ENCODE measurements around the gene DNAJC13. TPM values are rescaled to one million over a fixed set of nuclear protein-coding genes. Genes with fewer than 3 reads are reported as not detected.

Gene DNAJC13
- total and polyA plus RNA-seq, 10 donors = 5.6 to 78.4 (median 51.2) TPM

DNA sequence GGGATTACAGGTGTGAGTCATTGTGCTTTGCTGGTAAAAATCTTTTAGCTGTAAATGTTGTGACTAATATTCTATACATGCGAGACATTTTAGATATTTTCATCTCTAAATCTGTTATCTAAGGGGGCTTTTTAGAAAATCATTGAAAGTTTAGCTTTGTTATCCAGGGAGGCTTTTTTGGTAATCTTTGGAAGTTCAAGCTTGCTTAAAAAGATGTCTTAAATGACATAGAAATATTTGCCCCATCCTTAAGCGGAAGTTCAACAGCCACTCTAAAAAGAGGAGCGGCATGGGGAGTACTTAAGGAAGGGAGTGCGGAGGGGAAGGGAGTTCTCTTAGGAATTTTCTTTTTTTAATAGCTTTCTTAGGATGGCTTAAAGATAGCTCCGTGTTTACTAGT lies 26.1 kb downstream of the DNAJC13 start:
- H3K4me1 ChIP-seq = peaks cover 7 to 93% (median 38%) of the 10 kb centered on the region in 6 donors
- 83 to 90% (median 88%) methylated on average over 5 of the region's 5 CpGs for WGBS, 5 donors
- DNase-seq = no peak
- peak overlapping the region in 1 of 8 donors; percentile 51 for H3K27ac ChIP-seq
- TF ChIP-seq CTCF (IDR thresholded peaks at IDR 0.05 in 8 of 11, conservative IDR thresholded peaks at IDR 0.05 in 3 of 11) = no peak
- TF ChIP-seq POLR2A (IDR thresholded peaks at IDR 0.05) = no peak
- TF ChIP-seq POLR2AphosphoS5 (IDR thresholded peaks at IDR 0.05) = no peak
- H3K27me3 ChIP-seq (replicated peaks in 1 of 7) = no peaks in the 10 kb centered on the region
- H3K36me3 ChIP-seq = peaks cover 0 to 28% (median 0%) of the 10 kb centered on the region in 6 donors
- intact Hi-C loops (cut with DNase I; ENCODE audit: low total_unique reads) = no loop called here
- no peak overlapping the region for H3K4me3 ChIP-seq
- H3K9me3 ChIP-seq = no peaks in the 10 kb centered on the region

GRCh38 chr3:132444383-132444782 lies 27.1 kb downstream of the DNAJC13 start:
- Histone ChIP-seq H3K36me3 (peaks cover 0 to 33% (median 0%) of the 10 kb centered on the region in 6 donors), H3K4me3 (no peak overlapping the region), H3K4me1 (peaks cover 7 to 93% (median 40%) of the 10 kb centered on the region in 6 donors), H3K27me3 (replicated peaks in 1 of 7) (no peaks in the 10 kb centered on the region), H3K27ac (peak overlapping the region in 5 of 8 donors; percentile 8 to 52 (median 32)), H3K9me3 (no peaks in the 10 kb centered on the region)
- DNase-seq = no peak
- TF ChIP-seq POLR2AphosphoS5 (IDR thresholded peaks at IDR 0.05) (no peak), POLR2A (IDR thresholded peaks at IDR 0.05) (no peak), CTCF (IDR thresholded peaks at IDR 0.05 in 8 of 11, conservative IDR thresholded peaks at IDR 0.05 in 3 of 11) (no peak)
- intact Hi-C loops (cut with DNase I; ENCODE audit: low total_unique reads) = no loop called here

GRCh38 chr3:132445817-132446216 lies 28.5 kb downstream of the DNAJC13 start:
- TF ChIP-seq CTCF (IDR thresholded peaks at IDR 0.05 in 8 of 11, conservative IDR thresholded peaks at IDR 0.05 in 3 of 11) = no peak
- no peak for TF ChIP-seq POLR2A (IDR thresholded peaks at IDR 0.05)
- TF ChIP-seq POLR2AphosphoS5 (IDR thresholded peaks at IDR 0.05) = no peak
- Histone ChIP-seq H3K36me3 (peaks cover 0 to 33% (median 2%) of the 10 kb centered on the region in 6 donors), H3K4me1 (peaks cover 7 to 84% (median 40%) of the 10 kb centered on the region in 6 donors), H3K4me3 (no peak overlapping the region), H3K27me3 (replicated peaks in 1 of 7) (no peaks in the 10 kb centered on the region), H3K27ac (peak overlapping the region in 4 of 8 donors; percentile 30 to 52 (median 46)), H3K9me3 (no peaks in the 10 kb centered on the region)
- intact Hi-C loops (cut with DNase I; ENCODE audit: low total_unique reads) = no loop called here
- no peak for DNase-seq

DNA sequence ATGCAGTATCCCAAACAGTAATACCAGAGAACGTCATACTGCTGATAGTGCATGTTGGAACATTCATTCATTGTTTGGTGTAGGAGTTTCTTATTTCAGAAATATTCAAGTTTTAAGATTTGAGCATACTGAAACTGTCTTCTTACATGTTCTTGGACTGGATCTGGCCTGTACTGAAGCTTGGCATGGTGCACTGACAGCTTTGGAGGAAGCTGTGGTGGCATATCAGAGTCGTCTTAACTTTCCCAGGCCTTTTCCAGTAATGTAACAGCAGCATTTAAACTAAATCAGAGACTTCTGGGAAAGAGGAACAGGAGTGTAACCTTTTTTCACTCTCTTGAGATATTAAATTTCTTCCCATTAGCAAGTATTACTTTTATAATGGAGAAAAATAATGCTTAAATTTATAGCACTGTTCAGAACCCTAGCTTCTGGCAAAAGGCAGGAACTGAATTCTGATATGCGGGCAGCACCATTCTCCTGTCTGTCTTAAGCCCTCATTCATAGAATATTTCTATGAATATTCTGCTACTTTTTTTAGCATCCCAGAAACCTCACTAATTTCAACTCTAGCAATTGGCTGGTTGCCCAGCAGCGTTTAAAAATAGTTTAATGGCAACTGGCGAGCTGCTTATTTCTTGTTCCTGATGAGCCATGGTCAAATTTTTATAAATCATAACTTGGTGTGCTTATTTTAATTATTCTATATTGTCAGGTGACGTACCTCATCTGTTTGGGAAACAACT lies 31.1 kb downstream of the DNAJC13 start:
- Histone ChIP-seq H3K4me1 (peaks cover 7 to 61% (median 40%) of the 10 kb centered on the region in 6 donors), H3K9me3 (no peaks in the 10 kb centered on the region), H3K27ac (peak overlapping the region in 5 of 8 donors; percentile 1 to 57 (median 19)), H3K36me3 (peaks cover 0 to 52% (median 22%) of the 10 kb centered on the region in 6 donors), H3K4me3 (no peak overlapping the region), H3K27me3 (replicated peaks in 1 of 7) (no peaks in the 10 kb centered on the region)
- 42 to 58% (median 54%) methylated on average over 6 of the region's 6 CpGs for WGBS, 5 donors
- no peak for DNase-seq
- no peak for TF ChIP-seq POLR2A (IDR thresholded peaks at IDR 0.05)
- TF ChIP-seq POLR2AphosphoS5 (IDR thresholded peaks at IDR 0.05) = no peak
- no peak for TF ChIP-seq CTCF (IDR thresholded peaks at IDR 0.05 in 8 of 11, conservative IDR thresholded peaks at IDR 0.05 in 3 of 11)
- intact Hi-C loops (cut with DNase I; ENCODE audit: low total_unique reads) = no loop called here
